HuH-7.5 (cell line): ENCODE measurements around the gene RFPL3.
"Not testable (repeated sequence)": the region's sequence is repeated elsewhere in the genome, so short reads cannot be mapped to it uniquely, and the experiment has no call there.

Experiments
- DNase-seq: peaks from one replicate; pipeline ENCODE4 v3.0.0; 2011; ENCODE audit warnings: low spot score

Gene RFPL3

DNA sequence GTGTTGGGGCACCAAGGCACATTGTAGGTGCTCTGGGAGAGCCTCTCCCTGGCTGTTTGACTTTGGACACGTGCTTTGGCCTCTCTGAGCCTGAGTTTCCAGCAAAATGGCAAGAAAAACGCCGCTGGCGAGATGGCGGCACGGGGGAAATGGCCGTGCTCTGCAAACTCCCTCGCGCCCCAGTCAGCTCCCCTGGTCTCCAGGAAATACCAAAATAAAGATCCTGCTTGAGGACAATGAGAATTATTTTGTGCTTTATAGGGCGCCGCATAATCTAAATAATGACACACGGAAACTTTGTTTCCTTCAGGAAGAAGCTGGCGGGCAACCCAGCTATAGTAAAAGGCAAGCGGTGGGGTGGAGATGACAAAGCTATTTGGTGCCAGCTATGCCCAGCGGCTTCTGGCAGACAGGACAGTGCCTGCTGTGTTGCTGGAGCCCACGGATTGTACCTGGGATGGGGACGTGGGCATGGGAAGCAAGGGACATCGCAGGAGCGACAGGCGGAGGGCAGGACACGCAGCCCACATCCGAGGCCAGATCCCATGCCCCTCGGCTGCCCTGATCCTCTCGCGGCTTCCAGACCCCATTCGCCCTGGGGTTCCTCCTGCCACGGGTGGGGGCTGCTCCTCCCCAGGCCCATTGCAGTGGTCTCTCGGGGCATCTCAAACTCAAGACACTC, 26.3 kb upstream of the RFPL3 start:
- DNase-seq: no peak

DNA sequence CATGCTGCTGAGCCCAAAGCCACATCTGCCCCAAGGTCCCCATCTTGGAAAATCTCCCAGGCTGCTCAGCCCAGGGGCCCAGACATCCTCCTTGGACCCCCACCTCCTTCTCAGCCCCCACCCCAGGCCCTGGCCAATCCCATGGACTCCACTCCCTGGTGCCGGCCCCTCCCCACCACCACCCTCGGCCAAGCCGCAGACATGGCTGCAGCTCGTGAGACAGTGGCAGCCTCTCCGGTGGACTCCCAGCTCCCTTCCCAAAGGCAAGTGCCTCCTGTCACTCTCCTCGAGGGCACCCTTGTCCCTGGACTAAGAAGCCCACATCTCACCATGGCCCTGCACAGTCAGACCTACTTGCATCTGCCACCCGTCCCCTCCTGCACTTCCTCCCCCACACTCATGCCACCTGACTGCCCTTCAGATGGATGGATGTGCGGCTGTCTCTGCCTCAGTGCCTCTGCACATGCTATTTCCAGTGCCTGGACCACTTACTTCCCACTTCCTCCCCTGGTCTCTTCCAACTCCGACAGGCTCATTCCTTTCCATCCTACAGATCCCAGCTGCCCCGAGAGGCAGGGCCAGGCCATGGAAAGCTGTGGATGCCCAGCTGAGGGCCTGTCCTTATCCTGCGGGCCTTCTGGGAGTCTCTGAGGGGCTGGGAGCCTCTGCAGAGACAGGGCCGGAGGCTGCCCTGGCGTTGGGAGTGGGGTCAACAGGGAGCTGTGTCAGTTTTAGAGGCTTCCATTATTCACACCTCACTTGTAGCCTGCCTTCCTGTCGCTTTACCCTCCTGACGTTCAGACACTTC, 25.5 kb upstream of the RFPL3 start:
- no peak for DNase-seq

DNA sequence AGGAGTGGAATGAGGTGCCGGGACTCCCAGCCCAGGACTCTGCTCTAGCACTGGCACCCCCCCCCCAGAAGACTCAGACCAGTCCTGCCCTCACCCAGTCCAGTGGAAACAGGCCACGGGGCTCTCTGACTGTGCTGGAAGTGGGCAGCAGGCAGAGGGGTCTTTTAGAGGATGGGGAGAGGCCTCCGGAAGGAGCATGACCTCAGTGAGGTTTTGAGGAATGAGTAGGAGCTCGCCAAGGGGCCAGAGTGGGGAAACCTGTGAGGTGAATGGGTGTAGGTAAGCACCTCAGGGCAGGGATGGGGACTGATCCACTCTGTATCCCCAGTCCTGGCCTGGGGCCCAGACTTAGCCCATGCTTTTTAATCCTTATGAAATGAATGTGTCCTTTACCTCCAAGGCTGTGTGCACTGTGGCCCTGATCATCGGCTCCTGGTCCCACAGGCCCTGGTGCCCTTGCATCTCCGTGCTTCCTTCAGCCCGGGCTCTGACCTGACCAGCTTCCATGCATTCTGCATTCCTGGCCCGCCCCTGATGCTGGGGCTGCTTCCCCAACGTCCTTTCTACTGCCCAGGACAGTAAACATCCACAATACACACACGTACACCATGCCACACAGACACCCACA, 24.4 kb upstream of the RFPL3 start:
- no peak for DNase-seq

DNA sequence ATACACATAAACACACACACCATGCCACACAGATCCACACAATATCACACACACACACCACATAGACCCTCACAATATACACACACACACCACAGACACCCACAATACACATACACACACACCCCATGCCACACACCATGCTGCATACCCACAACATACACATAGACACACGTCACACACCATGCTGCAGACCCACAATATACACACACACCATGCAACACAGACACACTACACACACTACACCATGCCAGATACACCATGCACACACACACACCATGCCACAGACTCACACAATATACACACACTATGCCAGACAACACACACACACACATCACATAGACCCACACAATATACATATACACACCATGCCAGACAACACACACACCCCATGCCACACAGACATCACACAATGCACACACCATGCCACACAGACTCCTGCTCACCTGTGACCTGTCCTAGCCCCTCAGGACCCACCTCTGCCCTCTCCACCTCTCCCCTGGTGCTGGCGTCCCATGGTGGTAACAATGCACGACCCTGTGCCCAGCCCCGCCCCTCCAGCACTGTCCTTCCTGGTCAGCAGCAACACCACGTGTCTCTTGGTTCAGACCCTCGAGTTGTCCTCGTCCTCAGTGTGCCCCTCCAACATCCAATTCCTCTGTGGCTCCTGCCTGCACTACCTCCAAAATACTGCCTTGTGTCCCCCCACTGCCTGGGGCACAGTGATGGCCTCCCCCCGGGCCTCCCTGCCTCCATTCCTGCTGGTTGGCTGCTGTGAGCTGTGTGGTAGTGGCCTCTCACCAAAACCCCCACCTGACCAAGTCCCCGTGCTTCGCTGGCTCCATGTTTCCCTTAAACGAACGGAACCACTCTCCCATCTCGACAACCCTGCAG, 23.7 kb upstream of the RFPL3 start:
- no peak for DNase-seq

DNA sequence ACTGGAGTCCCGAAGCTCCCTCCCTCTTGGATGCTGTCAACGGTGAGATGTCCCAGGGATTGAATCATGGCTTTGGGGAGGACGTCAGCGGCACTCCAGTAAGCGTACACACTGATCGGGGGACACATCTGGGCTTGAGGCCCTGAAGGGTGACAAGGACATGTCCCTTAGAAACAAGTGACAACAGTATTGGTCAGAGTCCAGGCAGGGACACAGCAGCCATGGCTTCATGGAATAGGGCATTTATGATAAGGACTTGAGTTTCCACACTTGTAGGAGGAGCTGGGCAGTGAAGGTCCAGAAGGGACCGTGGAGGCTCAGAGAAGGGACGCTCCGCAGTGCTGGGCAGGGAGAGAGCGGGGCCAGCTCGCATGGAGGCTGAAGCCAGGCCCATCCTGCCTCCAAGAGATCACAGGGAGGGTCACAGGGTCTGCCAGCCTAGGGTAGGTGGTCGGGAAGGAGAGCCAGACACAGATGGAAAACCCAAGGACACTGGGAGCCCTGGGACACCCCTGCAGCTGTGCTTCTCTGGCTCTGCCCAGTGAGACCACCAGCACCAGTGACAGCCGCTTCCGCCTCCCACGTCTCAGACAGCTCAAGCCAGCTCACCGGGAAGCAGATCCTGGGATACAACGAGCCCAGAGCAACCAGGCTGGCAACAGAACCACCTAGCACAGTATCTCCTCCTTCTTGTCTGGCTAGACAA, 22.9 kb upstream of the RFPL3 start:
- DNase-seq: no peak

DNA sequence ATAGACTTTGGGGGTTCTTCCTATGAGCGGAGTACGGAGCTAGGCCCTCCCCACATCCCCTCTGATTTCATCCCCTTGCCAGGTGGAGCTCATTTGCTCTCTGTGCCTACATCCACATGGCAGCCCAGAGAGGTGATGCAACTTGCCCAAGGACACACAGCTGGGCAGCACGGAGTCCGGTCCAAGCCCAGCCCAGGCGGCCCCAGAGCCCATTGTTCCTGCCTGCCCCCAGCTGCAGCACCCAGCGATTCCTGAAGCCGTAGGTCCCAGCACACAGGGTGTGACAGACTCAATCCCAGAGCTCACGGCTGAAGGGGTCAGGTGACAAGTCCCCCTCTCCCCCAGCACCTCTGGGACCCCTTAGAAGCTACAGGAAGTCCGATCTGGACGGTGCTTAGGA, 22.2 kb upstream of the RFPL3 start:
- DNase-seq: no peak

DNA sequence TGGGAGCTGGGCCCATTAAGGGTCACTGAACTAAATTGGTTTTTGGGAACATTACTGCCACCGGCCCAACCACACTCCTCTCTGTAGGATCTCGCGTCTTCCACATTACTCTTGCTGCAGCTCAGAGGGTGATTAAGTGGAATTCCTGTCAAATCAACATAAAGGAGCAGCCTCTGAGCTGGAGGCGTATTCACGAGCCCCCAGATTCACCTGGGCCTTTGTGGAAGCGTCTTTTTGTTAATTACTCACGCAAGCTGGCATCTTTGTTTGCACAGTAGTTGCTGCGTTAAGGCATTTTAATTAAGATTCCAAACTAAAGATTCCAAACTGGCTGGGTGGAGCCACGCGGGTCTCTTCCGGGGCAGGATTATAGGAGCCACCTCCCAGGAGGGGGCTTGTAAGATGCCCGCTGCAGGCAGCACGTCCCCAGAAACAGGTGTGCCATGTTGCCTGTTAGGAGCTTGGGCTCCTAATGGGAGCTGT, 21.5 kb upstream of the RFPL3 start:
- DNase-seq: no peak

DNA sequence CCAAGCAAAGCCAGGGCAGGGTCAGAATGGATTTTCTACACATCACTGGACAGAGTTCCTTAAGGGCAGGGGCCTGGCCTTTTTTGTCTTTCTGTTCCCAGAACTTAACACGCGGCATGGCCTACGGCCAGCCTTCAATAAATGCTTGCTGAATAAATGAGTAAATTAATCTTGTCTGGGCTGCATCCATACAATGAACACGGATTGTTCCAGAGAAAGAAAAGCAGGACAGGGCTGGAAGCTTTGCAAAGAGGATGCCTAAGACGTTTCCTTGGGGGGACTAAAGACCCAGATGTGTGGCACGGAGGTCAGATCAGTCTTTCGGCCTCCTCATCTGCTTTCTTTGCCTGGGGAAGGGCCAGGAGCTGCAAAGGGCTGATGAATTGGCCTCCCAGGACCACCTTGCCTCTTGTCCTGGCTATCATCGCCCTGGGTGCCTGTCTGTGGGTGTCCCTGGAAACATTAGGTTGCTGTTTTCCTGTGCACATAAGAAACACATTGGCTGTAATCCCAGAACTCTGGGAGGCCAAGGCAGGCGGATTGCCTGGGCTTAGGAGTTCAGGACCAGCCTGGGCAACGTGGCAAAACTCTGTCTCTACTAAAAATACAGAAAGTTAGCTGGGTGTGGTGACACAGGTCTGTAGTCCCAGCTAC, 20.8 kb upstream of the RFPL3 start:
- DNase-seq: no peak

DNA sequence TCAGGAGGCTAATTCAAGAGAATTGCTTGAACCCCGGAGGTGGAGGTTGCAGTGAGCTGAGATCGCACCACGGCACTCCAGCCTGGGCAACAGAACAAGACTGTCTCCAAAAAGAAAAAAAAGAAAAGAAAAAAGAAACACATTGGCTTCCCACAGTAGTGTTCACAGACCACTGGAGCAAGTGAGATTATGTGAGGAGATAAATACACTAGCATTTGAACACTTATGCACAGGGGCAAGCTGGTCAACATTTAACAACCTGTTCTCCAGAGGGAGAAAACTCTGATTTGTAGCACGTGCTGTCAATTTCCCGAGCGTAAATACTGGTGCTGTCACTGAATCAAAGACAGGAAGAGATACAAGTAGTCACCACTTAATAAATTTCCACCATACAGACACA, 20.2 kb upstream of the RFPL3 start:
- DNase-seq: not testable (repeated sequence)

DNA sequence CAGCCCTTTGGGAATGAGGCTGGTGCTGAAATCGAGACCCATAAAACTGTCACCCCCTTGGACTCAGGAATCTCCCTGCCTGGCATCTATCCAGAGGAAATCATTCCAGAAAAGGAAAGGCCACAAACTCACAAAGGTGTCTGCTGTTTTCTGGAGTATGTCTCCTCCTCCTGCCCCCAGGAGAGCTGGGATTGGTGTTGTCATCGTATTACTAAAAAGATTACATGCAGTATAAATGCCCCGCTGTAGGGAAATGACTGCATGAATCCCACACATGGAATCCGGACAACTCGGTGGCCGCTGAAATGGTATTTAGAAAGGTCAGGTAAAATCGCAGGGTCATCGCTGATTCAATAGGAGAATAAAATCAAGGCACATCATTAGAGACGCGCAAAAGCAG, 18.9 kb upstream of the RFPL3 start:
- no peak for DNase-seq

DNA sequence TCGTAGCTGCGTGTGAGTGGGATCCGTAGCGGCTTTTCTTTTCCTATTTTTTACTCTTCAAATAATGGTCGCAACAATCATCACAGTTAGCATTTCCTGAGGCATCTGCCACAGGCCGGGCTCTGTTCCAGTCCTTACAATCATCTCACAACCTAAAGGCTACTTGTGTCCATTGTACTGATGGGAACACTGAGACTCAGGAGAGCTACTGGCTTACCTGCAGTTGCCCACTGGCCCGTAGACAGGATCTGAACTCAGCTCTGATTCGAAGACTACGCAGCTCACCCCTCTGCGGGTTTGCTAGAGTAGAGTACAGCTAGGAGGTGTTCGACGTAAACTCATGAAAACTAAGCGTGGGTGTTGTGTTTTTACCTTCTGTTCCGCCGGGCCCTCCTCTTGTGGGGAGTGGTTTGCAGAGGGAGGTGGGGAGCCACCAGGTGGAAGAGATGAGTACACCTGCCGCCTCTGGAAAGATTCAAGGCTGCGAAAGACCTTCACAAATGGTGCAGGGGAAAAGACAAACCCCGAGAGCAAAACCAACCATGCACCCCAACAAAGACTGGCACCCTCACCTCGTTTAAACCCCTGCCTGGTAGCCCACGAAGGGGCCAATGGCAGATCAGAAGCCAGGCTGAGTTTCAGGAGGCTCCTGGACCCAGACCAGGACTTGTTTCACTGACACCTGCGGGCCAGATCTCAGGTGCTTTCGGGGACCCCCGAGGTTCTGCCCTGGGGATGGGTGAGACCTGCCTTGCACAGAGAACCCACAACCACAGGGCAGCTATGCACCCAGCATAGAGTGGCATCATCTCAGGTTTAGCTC, 18.3 kb upstream of the RFPL3 start:
- DNase-seq: no peak

DNA sequence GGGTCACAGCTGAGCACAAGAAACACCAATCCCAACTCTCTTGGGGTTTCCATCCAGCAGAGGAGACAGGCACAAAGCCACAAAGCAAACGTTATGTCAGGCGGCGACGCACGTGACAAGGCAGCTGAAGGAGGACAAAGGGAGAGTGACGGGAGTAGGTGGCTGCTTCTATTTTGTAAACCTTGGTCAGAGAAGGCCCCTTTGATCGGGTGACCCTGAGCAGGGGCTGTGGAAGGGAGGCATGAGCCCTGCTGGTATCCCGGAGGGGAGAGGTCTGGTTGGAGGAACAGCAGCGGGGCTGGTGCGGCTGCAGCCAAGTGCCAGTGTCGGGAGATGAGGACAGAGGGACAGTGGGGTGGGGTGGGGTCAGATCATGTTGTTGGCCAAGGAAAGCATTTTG, 17.3 kb upstream of the RFPL3 start:
- no peak for DNase-seq

DNA sequence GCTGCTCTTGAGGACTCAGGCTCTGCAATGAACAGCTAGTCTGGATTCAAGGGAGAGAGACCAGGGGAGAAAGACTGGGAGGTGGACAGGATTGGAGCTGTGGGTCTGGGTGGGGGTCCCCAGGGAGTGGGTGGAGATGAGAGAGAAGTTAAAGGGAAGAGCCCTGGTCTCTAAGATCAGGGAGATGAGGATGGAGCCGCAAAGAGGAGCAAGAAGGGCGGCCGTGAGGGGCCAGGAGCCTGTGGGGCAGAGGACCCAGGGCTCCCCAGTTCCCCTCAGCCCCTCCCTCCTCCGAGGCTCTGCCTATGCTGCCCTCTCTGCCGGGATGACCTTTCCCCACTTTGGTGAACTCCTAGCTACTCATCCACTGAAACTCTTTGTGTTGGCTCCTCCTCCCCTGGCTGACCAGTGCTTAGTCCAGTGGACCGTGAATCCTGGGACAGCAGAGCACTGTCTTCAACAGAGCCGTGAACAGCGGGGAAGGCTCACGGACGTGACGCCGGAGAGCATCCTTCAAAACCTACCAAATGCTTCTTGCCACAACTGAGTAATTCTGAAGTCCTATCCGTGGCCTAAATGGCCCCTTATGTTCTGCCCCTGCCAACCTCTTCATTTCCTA, 16.4 kb upstream of the RFPL3 start:
- DNase-seq: no peak

DNA sequence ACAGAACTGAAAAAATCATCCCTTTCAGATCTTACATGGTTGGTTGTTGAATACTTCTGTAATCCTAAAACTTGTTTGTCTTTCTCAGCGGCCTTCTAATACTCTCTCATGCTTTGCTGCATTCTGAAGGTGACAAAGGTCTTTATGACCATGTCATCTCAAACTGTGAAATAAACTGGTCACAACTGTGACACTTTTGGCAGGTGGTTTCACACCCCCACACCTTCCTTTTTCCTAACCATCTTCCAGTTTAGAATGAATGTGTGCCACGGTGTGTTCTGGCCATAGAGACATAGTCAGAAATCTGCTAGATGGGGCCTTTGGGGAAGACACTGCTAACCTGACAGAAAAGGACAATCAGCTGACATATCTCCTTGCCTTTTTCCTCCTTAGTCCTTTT, 14.7 kb upstream of the RFPL3 start:
- no peak for DNase-seq

DNA sequence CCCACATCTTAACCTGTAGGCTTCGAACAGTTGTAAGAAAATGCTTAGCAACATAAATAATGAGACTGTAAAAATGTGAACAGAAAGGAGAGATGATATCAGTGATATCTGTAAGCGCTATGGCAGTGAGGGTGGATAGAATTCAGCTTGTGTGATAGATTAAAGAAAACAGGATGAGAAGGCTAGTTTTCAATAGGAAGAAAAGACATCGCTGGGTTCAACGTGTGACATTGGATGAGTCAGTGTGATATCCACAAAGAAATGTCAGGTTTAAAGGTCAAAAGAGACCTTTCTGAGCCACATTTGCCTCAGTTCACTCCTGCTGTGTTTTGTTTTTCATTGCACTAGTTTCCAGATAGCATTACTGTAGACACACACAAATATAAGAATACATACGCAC, 13.7 kb upstream of the RFPL3 start:
- DNase-seq: no peak

DNA sequence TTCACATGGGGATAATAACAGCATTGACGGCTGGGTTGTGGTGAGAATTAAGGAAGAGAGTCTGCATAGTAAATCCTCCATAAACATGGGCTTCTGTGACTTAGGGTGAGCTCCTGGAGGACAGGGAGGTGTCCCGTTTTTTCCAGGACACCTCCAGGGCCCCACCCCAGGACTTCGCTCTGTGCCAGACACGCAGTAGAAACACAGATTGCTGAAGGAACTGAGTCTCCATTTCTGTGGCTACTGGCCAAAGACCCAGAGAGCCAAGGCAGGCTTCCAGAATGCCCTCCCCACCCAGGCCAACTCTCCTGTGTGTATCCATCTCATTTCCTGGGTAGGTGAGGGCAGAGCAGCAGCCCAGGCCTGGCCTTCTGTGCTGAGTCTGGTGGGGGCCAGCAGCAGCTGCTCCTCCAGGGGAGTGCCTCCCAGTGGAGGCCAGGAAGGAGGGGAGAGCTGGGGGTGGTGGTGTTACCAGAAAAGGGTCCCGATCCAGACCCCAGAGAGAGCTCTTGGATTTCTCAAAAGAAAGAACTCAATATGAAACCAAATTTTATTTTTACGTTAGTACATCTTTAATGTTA, 9.5 kb upstream of the RFPL3 start:
- no peak for DNase-seq

DNA sequence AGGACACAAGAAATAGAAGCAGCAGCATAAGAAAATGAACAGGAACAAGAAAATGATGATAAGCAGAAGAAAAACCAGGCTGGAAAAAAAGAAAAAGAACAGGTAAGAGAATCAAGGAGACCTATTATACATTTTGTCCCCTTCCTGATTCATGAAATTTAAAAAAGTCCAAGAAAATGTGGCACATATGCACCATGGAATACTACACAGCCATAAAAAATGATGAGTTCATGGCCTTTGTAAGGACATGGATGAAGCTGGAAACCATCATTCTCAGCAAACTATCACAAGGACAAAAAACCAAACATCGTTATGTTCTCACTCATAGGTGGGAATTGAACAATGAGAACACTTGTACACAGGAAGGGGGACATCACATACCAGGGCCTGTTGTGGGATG, 5.8 kb upstream of the RFPL3 start:
- not testable (repeated sequence) for DNase-seq

DNA sequence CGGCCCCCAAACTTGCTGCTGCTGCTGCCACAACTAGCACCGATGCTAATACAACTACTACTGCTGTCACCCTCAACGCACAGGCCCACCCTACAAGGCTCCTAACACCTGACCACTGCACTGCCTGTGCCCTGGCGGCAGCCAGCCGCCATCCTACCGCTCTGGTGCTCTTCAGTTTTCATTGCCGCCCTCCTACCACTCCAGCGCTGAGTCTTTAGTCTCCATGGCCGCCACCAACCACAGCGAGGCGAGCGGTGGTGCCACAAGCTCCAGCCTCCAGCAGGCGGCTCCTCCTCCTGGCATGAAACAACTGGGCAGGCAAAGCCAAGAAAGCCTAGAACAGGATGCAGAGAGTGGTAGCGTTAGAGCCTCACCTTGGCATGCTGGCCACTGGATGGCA, 5.0 kb upstream of the RFPL3 start:
- no peak for DNase-seq

DNA sequence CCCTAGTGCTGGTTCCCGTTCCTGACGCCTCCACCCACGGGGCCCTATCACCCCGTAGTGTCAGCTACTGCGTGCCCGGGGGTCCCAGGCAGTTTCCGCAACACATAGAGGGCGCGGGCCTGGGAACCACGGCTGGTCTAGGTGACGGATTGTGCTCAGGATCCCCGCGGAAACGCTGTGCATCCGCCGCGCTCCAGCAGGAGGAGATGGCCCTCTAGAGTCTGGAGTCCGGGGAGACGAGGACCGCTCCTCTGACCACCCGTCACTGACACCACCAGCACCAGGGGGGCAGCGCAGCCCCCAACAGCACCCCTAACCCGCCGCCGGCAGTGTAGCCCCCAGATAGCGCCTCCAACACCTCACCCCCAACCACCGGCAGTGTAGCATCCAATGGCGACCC, 4.4 kb upstream of the RFPL3 start:
- no peak for DNase-seq
